CD4-positive, CD25-positive, alpha-beta regulatory T cell (primary cell): Measurements from ENCODE around the gene VSTM4. TPM values are rescaled to one million over a fixed set of nuclear protein-coding genes. Genes with fewer than 3 reads are reported as not detected.

ENCODE experiments used
- ATAC-seq, 2 donors: fragments of 150-1000 bp; cut with Tn5 transposase; one replicate each; pipeline ENCODE4 v1.10.0; 2021; ENCODE audit warnings: low read depth in 2 of 2, moderate number of reproducible peaks in 2 of 2, moderate library complexity in 1 of 2
- DNase-seq, 3 donors: peaks; one replicate each; pipeline versions ENCODE4 v3.0.0 to v3.0.0-alpha.2; 2012 to 2022; ENCODE audit warnings: mixed read lengths in 1 of 3
- H3K27ac ChIP-seq: one replicate; pipeline ENCODE4 v1.7.0; 2013; ENCODE audit warnings: mild to moderate bottlenecking, low read length; ENCODE audit not compliant: insufficient read depth, poor library complexity, severe bottlenecking
- H3K27me3 ChIP-seq: one replicate; pipeline ENCODE4 v1.7.0; 2013; ENCODE audit warnings: low read length; ENCODE audit not compliant: control insufficient read depth, insufficient read depth
- H3K36me3 ChIP-seq: one replicate; pipeline ENCODE4 v1.7.0; 2013; ENCODE audit warnings: mild to moderate bottlenecking, low read length, moderate library complexity; ENCODE audit not compliant: control insufficient read depth, insufficient read depth
- H3K4me1 ChIP-seq: 2 replicates; pipeline ENCODE4 v1.7.0; 2013; ENCODE audit warnings: mild to moderate bottlenecking, low read length; ENCODE audit not compliant: insufficient read depth, control insufficient read depth, poor library complexity, severe bottlenecking
- H3K4me3 ChIP-seq: one replicate; pipeline ENCODE4 v1.7.0; 2013; ENCODE audit warnings: low read depth, mild to moderate bottlenecking, low read length, moderate library complexity
- H3K9me3 ChIP-seq, 2 experiments: 1 replicate in 1 of 2; 2 replicates in 1 of 2; pipeline ENCODE4 v1.7.0; 2013; ENCODE audit warnings: low read length in 2 of 2, mild to moderate bottlenecking in 1 of 2, moderate library complexity in 1 of 2; ENCODE audit not compliant: control insufficient read depth in 2 of 2
- H3K27ac Mint-ChIP-seq, 3 donors: one replicate each; pipeline ENCODE4 v1.8.0; 2020 to 2022; ENCODE audit warnings: mild to moderate bottlenecking in 3 of 3, mixed read lengths in 3 of 3, moderate library complexity in 2 of 3
- H3K27me3 Mint-ChIP-seq: one replicate; pipeline ENCODE4 v1.8.0; 2022; ENCODE audit warnings: mild to moderate bottlenecking, mixed read lengths
- H3K36me3 Mint-ChIP-seq: one replicate; pipeline ENCODE4 v1.8.0; 2020; ENCODE audit warnings: mixed read lengths
- H3K4me1 Mint-ChIP-seq, 4 donors: one replicate each; pipeline ENCODE4 v1.8.0; 2020 to 2022; ENCODE audit warnings: mixed read lengths in 4 of 4, mild to moderate bottlenecking in 1 of 4
- H3K4me3 Mint-ChIP-seq, 4 donors: one replicate each; pipeline ENCODE4 v1.8.0; 2020 to 2022; ENCODE audit warnings: mild to moderate bottlenecking in 4 of 4, mixed read lengths in 4 of 4, moderate library complexity in 3 of 4
- H3K9me3 Mint-ChIP-seq, 7 donors: one replicate each; pipeline ENCODE4 v1.8.0; 2020 to 2022; ENCODE audit warnings: mixed read lengths in 7 of 7, mild to moderate bottlenecking in 3 of 7, moderate library complexity in 2 of 7
- polyA plus RNA-seq, 4 donors: library from polyadenylated mRNA; unstranded; fragments of 300-500 nt; fragmentation: Illumina TruSeq; gene quantifications; one replicate each; pipeline ENCODE4 v1.2.3, GENCODE V29; 2021
- total RNA-seq: library from RNA; stranded (reverse); gene quantifications from one replicate; pipeline ENCODE4 v1.2.3, GENCODE V29; 2022

Gene VSTM4
- total and polyA plus RNA-seq, 5 donors from 2014 or later, result 0.05 TPM; not detected in 4

GRCh38 chr10:48982584-48982983 lies 132.7 kb downstream of the VSTM4 start:
- Histone ChIP-seq H3K27ac (no peak overlapping the region), H3K9me3 (no peaks in the 10 kb centered on the region), H3K27me3 (no peaks in the 10 kb centered on the region), H3K4me3 (no peak overlapping the region), H3K4me1 (no peaks in the 10 kb centered on the region), H3K36me3 (no peaks in the 10 kb centered on the region)
- no peaks in the 10 kb centered on the region for H3K27me3 Mint-ChIP-seq
- DNase-seq, result no peak
- H3K4me3 Mint-ChIP-seq, result no peak overlapping the region
- ATAC-seq, result no peak
- no peaks in the 10 kb centered on the region for H3K4me1 Mint-ChIP-seq
- H3K9me3 Mint-ChIP-seq, result peaks cover 0 to 2% (median 0%) of the 10 kb centered on the region in 7 donors
- H3K27ac Mint-ChIP-seq, result no peak overlapping the region
- no peaks in the 10 kb centered on the region for H3K36me3 Mint-ChIP-seq

- peak in 1 of 2 donors; percentile 44 for ATAC-seq
- Mint-ChIP-seq H3K27me3 (no peaks in the 10 kb centered on the region), H3K4me1 (no peaks in the 10 kb centered on the region), H3K4me3 (no peak overlapping the region), H3K9me3 (peaks cover 0 to 2% (median 0%) of the 10 kb centered on the region in 7 donors), H3K27ac (no peak overlapping the region), H3K36me3 (no peaks in the 10 kb centered on the region)
- no peaks in the 10 kb centered on the region for H3K27me3 ChIP-seq
- no peak overlapping the region for H3K27ac ChIP-seq
- peak in 2 of 3 donors; percentile 10 to 24 for DNase-seq
- H3K9me3 ChIP-seq, result no peaks in the 10 kb centered on the region
- H3K4me3 ChIP-seq, result no peak overlapping the region
- H3K4me1 ChIP-seq, result no peaks in the 10 kb centered on the region
- no peaks in the 10 kb centered on the region for H3K36me3 ChIP-seq
Measured at GRCh38 chr10:48981310-48981907, 133.9 kb downstream of the VSTM4 start.

GRCh38 chr10:48978318-48978717 lies 137.0 kb downstream of the VSTM4 start:
- H3K9me3 Mint-ChIP-seq, result peaks cover 0 to 1% (median 0%) of the 10 kb centered on the region in 7 donors
- Histone ChIP-seq H3K27ac (no peak overlapping the region), H3K9me3 (no peaks in the 10 kb centered on the region), H3K27me3 (no peaks in the 10 kb centered on the region), H3K4me3 (no peak overlapping the region), H3K36me3 (no peaks in the 10 kb centered on the region), H3K4me1 (no peaks in the 10 kb centered on the region)
- no peaks in the 10 kb centered on the region for H3K27me3 Mint-ChIP-seq
- no peaks in the 10 kb centered on the region for H3K36me3 Mint-ChIP-seq
- ATAC-seq, result no peak
- no peak for DNase-seq
- no peak overlapping the region for H3K27ac Mint-ChIP-seq
- no peaks in the 10 kb centered on the region for H3K4me1 Mint-ChIP-seq
- no peak overlapping the region for H3K4me3 Mint-ChIP-seq

- no peaks in the 10 kb centered on the region for H3K27me3 ChIP-seq
- peak in 1 of 3 donors; percentile 5 for DNase-seq
- no peak overlapping the region for H3K4me3 ChIP-seq
- Mint-ChIP-seq H3K4me1 (no peaks in the 10 kb centered on the region), H3K27ac (no peak overlapping the region), H3K4me3 (no peak overlapping the region), H3K36me3 (no peaks in the 10 kb centered on the region), H3K27me3 (no peaks in the 10 kb centered on the region), H3K9me3 (peaks cover 0 to 1% (median 0%) of the 10 kb centered on the region in 7 donors)
- H3K27ac ChIP-seq, result no peak overlapping the region
- no peaks in the 10 kb centered on the region for H3K4me1 ChIP-seq
- no peak for ATAC-seq
- no peaks in the 10 kb centered on the region for H3K36me3 ChIP-seq
- H3K9me3 ChIP-seq, result no peaks in the 10 kb centered on the region
Measured at GRCh38 chr10:48976196-48976595, 139.1 kb downstream of the VSTM4 start.

GRCh38 chr10:48974510-48975156 lies 140.7 kb downstream of the VSTM4 start:
- H3K9me3 ChIP-seq, result no peaks in the 10 kb centered on the region

GRCh38 chr10:48973065-48973464 lies 142.3 kb downstream of the VSTM4 start:
- H3K36me3 Mint-ChIP-seq, result no peaks in the 10 kb centered on the region
- Histone ChIP-seq H3K27ac (no peak overlapping the region), H3K27me3 (no peaks in the 10 kb centered on the region), H3K4me3 (no peak overlapping the region), H3K36me3 (no peaks in the 10 kb centered on the region), H3K4me1 (no peaks in the 10 kb centered on the region), H3K9me3 (no peaks in the 10 kb centered on the region)
- DNase-seq (no peak), ATAC-seq (no peak)
- H3K4me1 Mint-ChIP-seq, result peaks cover 0 to 5% (median 0%) of the 10 kb centered on the region in 4 donors
- H3K27ac Mint-ChIP-seq, result no peak overlapping the region
- no peaks in the 10 kb centered on the region for H3K27me3 Mint-ChIP-seq
- H3K4me3 Mint-ChIP-seq, result no peak overlapping the region
- H3K9me3 Mint-ChIP-seq, result peaks cover 0 to 4% (median 0%) of the 10 kb centered on the region in 7 donors

More at GRCh38 chr10:48974510-48975156, 140.7 kb downstream of the VSTM4 start:
- Histone ChIP-seq H3K27ac (no peak overlapping the region), H3K4me1 (no peaks in the 10 kb centered on the region), H3K36me3 (no peaks in the 10 kb centered on the region), H3K27me3 (no peaks in the 10 kb centered on the region), H3K4me3 (no peak overlapping the region)
- H3K4me1 Mint-ChIP-seq, result peaks cover 0 to 1% (median 0%) of the 10 kb centered on the region in 4 donors
- H3K4me3 Mint-ChIP-seq, result no peak overlapping the region
- H3K27me3 Mint-ChIP-seq, result no peaks in the 10 kb centered on the region
- no peaks in the 10 kb centered on the region for H3K36me3 Mint-ChIP-seq
- H3K9me3 Mint-ChIP-seq, result peaks cover 0 to 4% (median 0%) of the 10 kb centered on the region in 7 donors
- H3K27ac Mint-ChIP-seq, result no peak overlapping the region
- ATAC-seq (no peak), DNase-seq (no peak)

- peak in 1 of 3 donors; percentile 15 for DNase-seq
- Mint-ChIP-seq H3K4me3 (no peak overlapping the region), H3K27ac (no peak overlapping the region), H3K9me3 (peaks cover 0 to 4% (median 0%) of the 10 kb centered on the region in 7 donors), H3K36me3 (no peaks in the 10 kb centered on the region), H3K27me3 (no peaks in the 10 kb centered on the region), H3K4me1 (peaks cover 0 to 5% (median 0%) of the 10 kb centered on the region in 4 donors)
- H3K27me3 ChIP-seq, result no peaks in the 10 kb centered on the region
- no peak overlapping the region for H3K27ac ChIP-seq
- no peak for ATAC-seq
- no peaks in the 10 kb centered on the region for H3K9me3 ChIP-seq
- H3K36me3 ChIP-seq, result no peaks in the 10 kb centered on the region
- H3K4me3 ChIP-seq, result no peak overlapping the region
- H3K4me1 ChIP-seq, result no peaks in the 10 kb centered on the region
Measured at GRCh38 chr10:48970654-48971053, 144.7 kb downstream of the VSTM4 start.

- ATAC-seq, result no peak
- no peak overlapping the region for H3K4me3 Mint-ChIP-seq
- no peaks in the 10 kb centered on the region for H3K27me3 Mint-ChIP-seq
- H3K36me3 Mint-ChIP-seq, result no peaks in the 10 kb centered on the region
- H3K4me1 ChIP-seq, result no peaks in the 10 kb centered on the region
- no peak overlapping the region for H3K27ac Mint-ChIP-seq
- DNase-seq, result no peak
- no peaks in the 10 kb centered on the region for H3K36me3 ChIP-seq
- H3K9me3 Mint-ChIP-seq, result peaks cover 0 to 4% (median 0%) of the 10 kb centered on the region in 7 donors
- H3K4me3 ChIP-seq, result no peak overlapping the region
- H3K9me3 ChIP-seq, result no peaks in the 10 kb centered on the region
- no peak overlapping the region for H3K27ac ChIP-seq
- H3K4me1 Mint-ChIP-seq, result peaks cover 0 to 5% (median 0%) of the 10 kb centered on the region in 4 donors
- H3K27me3 ChIP-seq, result no peaks in the 10 kb centered on the region
Measured at GRCh38 chr10:48970046-48970445, 145.3 kb downstream of the VSTM4 start.
